ENCODE measurements around the gene P2RX1. TPM values are rescaled to one million over a fixed set of nuclear protein-coding genes. Genes with fewer than 3 reads are reported as not detected.

Gene P2RX1
- total RNA-seq, 4 donors from 2014 or later, result 0.87 to 8.6 (median 4.9) TPM

DNA sequence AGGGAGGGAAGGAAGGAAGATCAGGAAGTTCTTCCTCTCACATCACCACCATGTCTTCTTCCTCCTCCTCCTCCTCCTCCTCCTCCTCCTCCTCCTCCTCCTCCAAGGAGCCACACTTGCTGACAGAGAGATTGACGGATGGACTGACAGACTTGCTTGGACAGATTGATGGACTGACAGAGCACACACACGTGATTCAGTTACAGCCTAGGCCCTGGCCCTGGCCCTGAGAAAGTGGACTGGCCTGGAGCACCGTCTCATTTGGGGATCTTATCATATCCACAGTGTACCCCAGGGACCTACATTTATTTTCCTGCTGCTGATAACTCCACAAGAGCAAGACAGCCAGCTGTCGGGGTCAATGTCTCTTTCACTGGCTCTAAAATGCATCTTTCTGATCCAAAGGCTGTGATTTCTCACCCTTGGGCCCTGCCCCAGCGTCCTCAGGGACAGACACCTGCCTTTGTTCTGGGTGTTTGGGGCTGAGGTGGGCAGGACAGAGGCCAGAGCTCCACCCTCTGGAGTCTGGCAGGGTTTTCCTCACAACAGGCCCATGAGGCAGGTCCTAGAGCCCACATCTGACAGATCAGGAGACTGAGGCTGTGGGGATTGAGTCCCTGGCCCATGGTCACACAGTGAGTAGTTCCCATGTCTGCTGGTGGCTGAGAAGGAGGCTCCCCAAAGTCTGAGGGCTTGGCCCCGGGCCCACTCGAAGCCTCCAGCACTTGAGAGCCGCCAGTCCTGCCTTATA is 2.3 kb upstream of the P2RX1 start:
- 58 to 69% methylated on average over 5 to 8 of the region's 8 CpGs for WGBS, 2 donors
- Histone ChIP-seq H3K27ac (peak overlapping the region in 2 of 4 donors; percentile 24 to 47), H3K4me1 (peaks cover 0 to 41% (median 13%) of the 10 kb centered on the region in 4 donors)

GRCh38 chr17:3917391-3917931 is 1.2 kb upstream of the P2RX1 start:
- WGBS, 2 donors, result 15 to 35% methylated on average over 9 of the region's 11 CpGs
- Histone ChIP-seq H3K4me1 (peaks cover 0 to 42% (median 14%) of the 10 kb centered on the region in 4 donors), H3K27me3 (no peaks in the 10 kb centered on the region), H3K9me3 (no peaks in the 10 kb centered on the region), H3K4me3 (no peak overlapping the region), H3K27ac (peak overlapping the region in 3 of 4 donors; percentile 36 to 57 (median 42)), H3K36me3 (no peaks in the 10 kb centered on the region)
- no peak for TF ChIP-seq CTCF (IDR thresholded peaks at IDR 0.05)
- no peak for TF ChIP-seq POLR2A (IDR thresholded peaks at IDR 0.05)
- TF ChIP-seq EP300 (IDR thresholded peaks at IDR 0.05), result no peak
- DNase-seq (ENCODE audit: low spot score in 2 of 2), result no peak

More for the DNA sequence above, 2.3 kb upstream of the P2RX1 start:
- no peaks in the 10 kb centered on the region for H3K27me3 ChIP-seq
- H3K9me3 ChIP-seq, result no peaks in the 10 kb centered on the region
- no peaks in the 10 kb centered on the region for H3K36me3 ChIP-seq
- no peak overlapping the region for H3K4me3 ChIP-seq
- DNase-seq (ENCODE audit: low spot score in 2 of 2), result no peak
- no peak for TF ChIP-seq POLR2A (IDR thresholded peaks at IDR 0.05)
- TF ChIP-seq CTCF (IDR thresholded peaks at IDR 0.05), result no peak
- no peak for TF ChIP-seq EP300 (IDR thresholded peaks at IDR 0.05)

DNA sequence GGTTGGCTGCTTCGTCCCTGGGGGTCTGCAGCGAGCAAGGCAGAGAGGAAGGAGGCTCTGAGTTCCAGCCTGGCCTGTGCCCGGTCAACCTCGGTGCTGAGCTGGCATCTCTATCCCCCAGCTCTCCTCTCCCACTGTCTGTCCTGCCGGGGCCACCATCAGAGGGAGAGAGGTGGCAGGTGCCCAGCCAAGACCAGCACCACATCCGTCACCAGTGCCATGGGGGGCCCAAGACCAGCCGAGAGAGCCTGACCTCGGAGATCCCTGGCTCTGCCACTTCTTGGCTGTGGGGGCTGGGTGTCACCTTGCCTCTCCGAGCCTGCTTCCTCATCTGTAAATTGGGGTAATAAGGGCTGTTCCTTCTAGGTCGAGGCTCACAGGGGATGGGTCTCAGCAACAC is 560 bp upstream of the P2RX1 start:
- Histone ChIP-seq H3K9me3 (no peaks in the 10 kb centered on the region), H3K36me3 (no peaks in the 10 kb centered on the region), H3K27me3 (no peaks in the 10 kb centered on the region), H3K4me1 (peaks cover 0 to 41% (median 14%) of the 10 kb centered on the region in 4 donors), H3K27ac (peak overlapping the region in 3 of 4 donors; percentile 36 to 58 (median 57)), H3K4me3 (no peak overlapping the region)
- TF ChIP-seq CTCF (IDR thresholded peaks at IDR 0.05) (no peak), EP300 (IDR thresholded peaks at IDR 0.05) (no peak), POLR2A (IDR thresholded peaks at IDR 0.05) (no peak)
- 75 to 84% methylated on average over 7 to 10 of the region's 10 CpGs for WGBS, 2 donors
- DNase-seq (ENCODE audit: low spot score in 2 of 2), result no peak

- Histone ChIP-seq H3K27ac (peak overlapping the region in 2 of 4 donors; percentile 57 to 58), H3K27me3 (no peaks in the 10 kb centered on the region), H3K4me3 (peak overlapping the region in 2 of 4 donors; percentile 18 to 24), H3K9me3 (no peaks in the 10 kb centered on the region), H3K36me3 (no peaks in the 10 kb centered on the region), H3K4me1 (peaks cover 0 to 31% (median 14%) of the 10 kb centered on the region in 4 donors)
- 51 to 70% methylated on average over 10 to 13 of the region's 13 CpGs for WGBS, 2 donors
- TF ChIP-seq EP300 (IDR thresholded peaks at IDR 0.05) (no peak), POLR2A (IDR thresholded peaks at IDR 0.05) (no peak), CTCF (IDR thresholded peaks at IDR 0.05) (no peak)
- DNase-seq (ENCODE audit: low spot score in 2 of 2), result no peak
These were observed 677 bp downstream of the P2RX1 start for GRCh38 chr17:3915581-3915994.

DNA sequence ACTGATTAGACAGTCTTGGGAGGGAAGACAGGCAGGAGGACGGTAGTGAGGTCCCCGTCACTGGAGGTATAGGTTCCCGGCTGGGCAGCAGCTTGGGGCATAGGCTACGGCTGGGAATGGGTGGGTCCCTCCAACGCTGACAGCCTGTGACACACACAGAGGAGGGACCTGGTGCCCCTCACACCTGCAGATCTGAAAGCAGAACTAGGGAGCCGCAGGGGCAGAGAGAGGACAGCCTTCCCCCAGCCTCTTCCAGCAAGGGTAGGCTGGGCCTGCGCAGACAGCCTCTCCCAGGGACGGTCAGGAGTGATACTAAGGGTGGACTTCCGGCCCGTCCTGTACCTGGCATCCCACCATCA is 2.0 kb downstream of the P2RX1 start:
- Histone ChIP-seq H3K27me3 (no peaks in the 10 kb centered on the region), H3K4me1 (peaks cover 0 to 31% (median 14%) of the 10 kb centered on the region in 4 donors), H3K4me3 (no peak overlapping the region), H3K36me3 (no peaks in the 10 kb centered on the region), H3K9me3 (no peaks in the 10 kb centered on the region), H3K27ac (peak overlapping the region in 1 of 4 donors; percentile 58)
- no peak for DNase-seq (ENCODE audit: low spot score in 2 of 2)
- WGBS, 2 donors, result 82 to 94% methylated on average over 9 to 10 of the region's 10 CpGs
- no peak for TF ChIP-seq EP300 (IDR thresholded peaks at IDR 0.05)
